ENCODE measurements around the gene ANKRD11. TPM values are rescaled to one million over a fixed set of nuclear protein-coding genes. Genes with fewer than 3 reads are reported as not detected.

Gene ANKRD11
- total RNA-seq, 4 donors from 2014 or later, result 67.0 to 107 (median 88.9) TPM

- H3K27me3 ChIP-seq, result no peaks in the 10 kb centered on the region
- 33% methylated on average over 4 of the region's 17 CpGs; no CpG with 5 or more reads in 1 of the 2 donors for WGBS, 2 donors (ENCODE audit: low coverage in 1 of 2)
- peaks cover 0 to 90% (median 40%) of the 10 kb centered on the region in 3 donors for H3K4me1 ChIP-seq
- peak overlapping the region in 2 of 4 donors; percentile 23 to 45 for H3K27ac ChIP-seq
- TF ChIP-seq POLR2AphosphoS5 (IDR thresholded peaks at IDR 0.05) (no peak), POLR2A (IDR thresholded peaks at IDR 0.05) (no peak), EP300 (IDR thresholded peaks at IDR 0.05) (no peak)
- ATAC-seq, result no peak
- no peaks in the 10 kb centered on the region for H3K9me3 ChIP-seq
- no peak overlapping the region for H3K4me3 ChIP-seq
- H3K36me3 ChIP-seq, result peaks cover 0 to 11% of the 10 kb centered on the region in 2 donors
Observed at GRCh38 chr16:89369266-89369895, 121.0 kb downstream of the ANKRD11 start.

- Histone ChIP-seq H3K4me3 (no peak overlapping the region), H3K36me3 (peaks cover 0 to 11% of the 10 kb centered on the region in 2 donors), H3K27ac (no peak overlapping the region), H3K4me1 (peaks cover 0 to 90% (median 44%) of the 10 kb centered on the region in 3 donors), H3K27me3 (no peaks in the 10 kb centered on the region), H3K9me3 (no peaks in the 10 kb centered on the region)
- no peak for ATAC-seq
- WGBS, 2 donors (ENCODE audit: low coverage in 1 of 2), result 96 to 100% methylated on average over 4 to 6 of the region's 7 CpGs
- TF ChIP-seq CTCF (IDR thresholded peaks at IDR 0.05) (no peak), POLR2AphosphoS5 (IDR thresholded peaks at IDR 0.05) (no peak), POLR2A (IDR thresholded peaks at IDR 0.05) (no peak), EP300 (IDR thresholded peaks at IDR 0.05) (no peak)
Observed at GRCh38 chr16:89368604-89369249, 121.6 kb downstream of the ANKRD11 start.

- H3K4me1 ChIP-seq, result peaks cover 0 to 88% (median 41%) of the 10 kb centered on the region in 3 donors
- 80 to 87% methylated on average over 1 to 3 of the region's 7 CpGs for WGBS, 2 donors (ENCODE audit: low coverage in 1 of 2)
- no peak overlapping the region for H3K4me3 ChIP-seq
- H3K36me3 ChIP-seq, result peaks cover 0 to 11% of the 10 kb centered on the region in 2 donors
- no peaks in the 10 kb centered on the region for H3K9me3 ChIP-seq
- TF ChIP-seq POLR2AphosphoS5 (IDR thresholded peaks at IDR 0.05) (no peak), POLR2A (IDR thresholded peaks at IDR 0.05) (no peak), EP300 (IDR thresholded peaks at IDR 0.05) (no peak), CTCF (IDR thresholded peaks at IDR 0.05) (no peak)
- ATAC-seq, result no peak
- H3K27me3 ChIP-seq, result no peaks in the 10 kb centered on the region
- H3K27ac ChIP-seq, result no peak overlapping the region
Observed at GRCh38 chr16:89367538-89367915, 122.8 kb downstream of the ANKRD11 start.

GRCh38 chr16:89366561-89367537 is 123.5 kb downstream of the ANKRD11 start:
- ATAC-seq, result no peak
- peaks cover 0 to 90% (median 47%) of the 10 kb centered on the region in 3 donors for H3K4me1 ChIP-seq
- 90 to 93% methylated on average over 2 to 5 of the region's 37 CpGs for WGBS, 2 donors (ENCODE audit: low coverage in 1 of 2)
- peaks cover 0 to 7% of the 10 kb centered on the region in 2 donors for H3K36me3 ChIP-seq
- H3K27me3 ChIP-seq, result no peaks in the 10 kb centered on the region
- no peaks in the 10 kb centered on the region for H3K9me3 ChIP-seq
- no peak overlapping the region for H3K27ac ChIP-seq
- H3K4me3 ChIP-seq, result no peak overlapping the region
- TF ChIP-seq POLR2A (IDR thresholded peaks at IDR 0.05) (no peak), POLR2AphosphoS5 (IDR thresholded peaks at IDR 0.05) (no peak), CTCF (IDR thresholded peaks at IDR 0.05) (no peak), EP300 (IDR thresholded peaks at IDR 0.05) (no peak)

GRCh38 chr16:89365996-89366395 is 124.4 kb downstream of the ANKRD11 start:
- H3K4me3 ChIP-seq, result no peak overlapping the region
- no peak for TF ChIP-seq POLR2A (IDR thresholded peaks at IDR 0.05)
- no peak for TF ChIP-seq CTCF (IDR thresholded peaks at IDR 0.05)
- no peak for TF ChIP-seq POLR2AphosphoS5 (IDR thresholded peaks at IDR 0.05)
- no peak for TF ChIP-seq EP300 (IDR thresholded peaks at IDR 0.05)
- peaks cover 0 to 91% (median 54%) of the 10 kb centered on the region in 3 donors for H3K4me1 ChIP-seq
- H3K36me3 ChIP-seq, result no peaks in the 10 kb centered on the region
- H3K27ac ChIP-seq, result no peak overlapping the region
- no peaks in the 10 kb centered on the region for H3K9me3 ChIP-seq
- H3K27me3 ChIP-seq, result no peaks in the 10 kb centered on the region
- no peak for ATAC-seq
- 82 to 97% methylated on average over 2 to 5 of the region's 5 CpGs for WGBS, 2 donors (ENCODE audit: low coverage in 1 of 2)
